GM12865 (cell line): ENCODE results near the gene TMEM245.
A peak's percentile ranks its signal among the peaks of the same experiment; 100 is the strongest.

Experiments used
- DNase-seq: peaks from one replicate; pipeline ENCODE4 v3.0.0; 2010; ENCODE audit warnings: low read depth
- H3K4me3 ChIP-seq: 2 replicates; pipeline ENCODE4 v1.5.1; 2011; ENCODE audit warnings: mild to moderate bottlenecking, low read depth, low read length, control low read depth
- TF ChIP-seq, protein P1 (sequence below): IDR thresholded peaks from 2 replicates; pipeline ENCODE4 v1.5.1; 2011; ENCODE audit warnings: low read length, control low read depth, low read depth, inconsistent platforms; ENCODE audit not compliant: insufficient read depth; ENCODE audit errors: missing control alignments

Gene TMEM245

DNA sequence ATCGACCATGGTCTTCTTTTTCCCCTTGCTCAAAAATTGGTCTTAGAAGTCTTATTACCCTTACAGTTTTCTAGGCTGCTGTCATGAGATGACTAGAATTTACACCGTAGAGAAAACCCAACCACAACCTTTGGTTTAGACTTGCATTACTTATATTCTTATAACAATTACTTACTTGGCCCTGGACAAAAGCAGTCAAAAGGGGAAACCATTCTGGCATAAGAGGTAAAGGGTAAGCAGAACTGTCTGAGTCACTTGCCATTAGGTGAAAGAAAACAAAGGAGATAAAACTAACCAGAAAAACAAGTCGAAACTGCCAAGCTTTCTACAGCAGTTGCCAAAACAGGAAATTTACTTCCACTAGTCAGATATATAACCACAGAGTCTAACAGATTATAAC lies 17.9 kb downstream of the TMEM245 start:
- DNase-seq = peak; percentile 80
- H3K4me3 ChIP-seq = no peak overlapping the region
- TF ChIP-seq, protein P1, sequence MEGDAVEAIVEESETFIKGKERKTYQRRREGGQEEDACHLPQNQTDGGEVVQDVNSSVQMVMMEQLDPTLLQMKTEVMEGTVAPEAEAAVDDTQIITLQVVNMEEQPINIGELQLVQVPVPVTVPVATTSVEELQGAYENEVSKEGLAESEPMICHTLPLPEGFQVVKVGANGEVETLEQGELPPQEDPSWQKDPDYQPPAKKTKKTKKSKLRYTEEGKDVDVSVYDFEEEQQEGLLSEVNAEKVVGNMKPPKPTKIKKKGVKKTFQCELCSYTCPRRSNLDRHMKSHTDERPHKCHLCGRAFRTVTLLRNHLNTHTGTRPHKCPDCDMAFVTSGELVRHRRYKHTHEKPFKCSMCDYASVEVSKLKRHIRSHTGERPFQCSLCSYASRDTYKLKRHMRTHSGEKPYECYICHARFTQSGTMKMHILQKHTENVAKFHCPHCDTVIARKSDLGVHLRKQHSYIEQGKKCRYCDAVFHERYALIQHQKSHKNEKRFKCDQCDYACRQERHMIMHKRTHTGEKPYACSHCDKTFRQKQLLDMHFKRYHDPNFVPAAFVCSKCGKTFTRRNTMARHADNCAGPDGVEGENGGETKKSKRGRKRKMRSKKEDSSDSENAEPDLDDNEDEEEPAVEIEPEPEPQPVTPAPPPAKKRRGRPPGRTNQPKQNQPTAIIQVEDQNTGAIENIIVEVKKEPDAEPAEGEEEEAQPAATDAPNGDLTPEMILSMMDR = no peak

DNA sequence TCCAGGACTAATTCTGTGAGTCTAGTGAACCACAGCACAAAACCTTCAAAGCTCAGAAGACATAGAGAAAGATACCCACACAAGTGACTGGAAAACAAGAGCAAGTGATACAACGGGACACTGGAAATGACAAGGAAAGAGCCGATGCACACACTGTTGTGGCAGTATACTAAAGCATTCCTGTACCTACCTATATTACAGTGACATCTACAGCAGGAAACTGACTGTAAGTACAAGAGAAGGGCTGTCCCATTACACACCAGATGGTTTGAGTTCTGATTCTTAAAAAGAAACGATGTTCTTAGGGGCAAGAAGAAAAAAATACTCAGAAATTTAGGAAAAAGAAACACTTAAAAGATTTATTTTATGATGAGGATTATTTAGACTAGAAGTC lies 18.5 kb downstream of the TMEM245 start:
- H3K4me3 ChIP-seq = no peak overlapping the region
- DNase-seq = no peak
- TF ChIP-seq, protein P1 = no peak

DNA sequence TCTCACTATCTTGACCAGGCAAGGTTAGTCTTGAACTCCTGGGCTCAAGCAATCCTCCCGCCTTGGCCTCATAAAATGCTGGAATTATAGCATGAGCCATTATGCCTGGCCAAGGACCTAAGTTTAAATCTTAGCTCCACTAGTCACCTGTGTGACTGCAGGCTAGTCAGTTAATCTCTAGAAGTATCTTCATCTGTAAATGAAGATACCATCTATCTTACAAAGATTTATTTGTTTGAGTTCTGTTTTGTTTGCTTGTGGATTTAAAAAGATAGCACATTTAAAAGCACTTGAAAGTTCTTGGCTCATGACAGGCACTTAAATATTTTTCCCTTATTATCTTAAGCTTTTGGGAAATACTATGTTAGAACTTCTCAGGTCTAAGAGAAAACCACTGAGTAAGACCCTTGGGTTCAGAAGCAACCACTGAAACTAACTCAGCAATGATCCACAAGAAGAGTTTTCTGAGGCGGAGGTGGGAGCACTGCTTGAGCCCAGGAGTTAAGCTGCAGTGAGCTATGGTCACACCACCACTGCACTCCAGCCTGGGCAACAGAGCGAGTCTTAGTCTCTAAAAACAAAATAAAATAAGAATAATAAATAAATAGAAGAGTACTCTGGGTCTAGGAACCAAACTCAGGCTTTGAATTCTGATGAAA lies 19.1 kb downstream of the TMEM245 start:
- DNase-seq = no peak

DNA sequence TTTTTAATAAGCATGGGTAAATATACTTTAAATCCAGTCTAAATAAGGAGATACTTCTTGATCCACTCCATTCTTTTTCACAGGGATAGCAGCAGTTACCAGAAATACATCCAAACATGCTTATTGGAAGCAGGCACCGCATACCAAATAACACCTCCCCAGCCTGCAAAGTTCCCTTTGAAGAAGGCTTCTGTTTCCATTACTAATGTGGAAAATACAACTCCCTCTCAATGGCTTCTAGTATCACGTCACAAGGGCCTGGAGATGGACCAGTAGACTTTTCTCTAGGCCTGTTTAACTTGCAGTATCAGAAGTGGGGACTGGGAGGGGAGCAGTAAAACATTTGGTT lies 20.8 kb downstream of the TMEM245 start:
- TF ChIP-seq, protein P1 = no peak
- no peak overlapping the region for H3K4me3 ChIP-seq
- no peak for DNase-seq

More for the DNA sequence above, 19.1 kb downstream of the TMEM245 start:
- TF ChIP-seq, protein P1 = no peak
- no peak overlapping the region for H3K4me3 ChIP-seq

DNA sequence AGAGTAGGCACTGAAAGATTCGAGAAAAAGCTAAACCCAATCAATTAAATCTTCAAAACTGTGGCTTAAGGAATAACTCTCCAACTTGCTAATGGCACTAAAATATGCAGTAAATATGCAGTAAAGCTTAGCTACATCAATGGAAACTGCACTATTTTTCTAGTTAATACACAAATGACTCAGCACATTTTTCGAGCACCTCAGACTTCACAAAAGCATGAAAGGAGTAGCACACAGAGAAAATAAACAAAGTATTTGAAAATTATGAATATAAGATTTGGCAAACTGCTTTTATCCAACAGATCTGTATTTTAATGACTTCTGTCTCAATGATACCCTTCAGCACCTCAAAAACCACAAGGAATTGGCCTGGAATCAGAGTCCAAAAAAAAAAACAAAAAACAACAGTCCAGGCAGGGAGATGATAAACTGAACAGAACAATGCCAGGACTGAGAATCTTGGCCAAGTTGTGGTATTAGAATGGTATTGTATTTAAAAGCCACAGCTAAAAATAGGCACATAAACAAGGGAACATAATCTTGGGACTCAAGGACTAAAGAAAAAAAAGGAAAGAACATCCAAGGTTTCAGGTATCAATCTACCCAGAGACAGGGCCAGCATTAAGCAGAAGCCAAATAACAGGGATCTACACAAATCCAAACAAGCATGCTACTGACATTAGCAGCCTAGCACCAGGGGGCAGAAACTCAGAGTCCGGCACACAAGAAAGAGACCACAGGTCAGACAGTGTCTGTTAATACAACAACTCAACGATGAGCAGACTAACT lies 21.4 kb downstream of the TMEM245 start:
- peak; percentile 37 for DNase-seq
- TF ChIP-seq, protein P1 = no peak

DNA sequence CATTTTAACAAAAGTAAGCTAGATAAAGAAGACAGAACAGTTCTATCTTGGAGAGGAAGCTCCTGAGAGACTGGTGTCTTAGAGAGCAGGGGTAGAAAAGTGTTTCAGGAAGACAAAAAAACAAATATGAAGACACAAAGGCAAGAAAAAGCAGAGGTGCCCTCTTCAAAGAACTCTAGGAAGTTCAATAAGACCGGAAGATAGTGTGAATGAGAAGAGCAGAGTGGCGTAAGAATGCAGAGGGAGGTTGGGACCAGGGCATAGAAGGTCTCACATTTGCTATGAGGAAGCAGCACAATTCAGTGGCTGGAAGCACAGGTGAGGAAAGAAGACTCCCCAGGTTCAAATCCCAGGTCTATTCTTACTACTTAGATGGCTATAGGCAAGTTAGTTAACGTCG lies 22.6 kb downstream of the TMEM245 start:
- TF ChIP-seq, protein P1 = no peak
- DNase-seq = no peak
- no peak overlapping the region for H3K4me3 ChIP-seq

More for the DNA sequence above, 21.4 kb downstream of the TMEM245 start:
- no peak overlapping the region for H3K4me3 ChIP-seq
